ENCODE results near the gene FAM237B. TPM values are rescaled to one million over a fixed set of nuclear protein-coding genes. Genes with fewer than 3 reads are reported as not detected.

Gene FAM237B
- total and polyA plus RNA-seq, 9 of the 15 experiments (the other 6 are each of a cell fraction or from before 2014, with no cell fraction given), result not detected

GRCh38 chr7:90345016-90345415 is 23.9 kb upstream of the FAM237B start:
- no peaks in the 10 kb centered on the region for H3K27me3 ChIP-seq (ENCODE audit: control insufficient read depth in 2 of 2, insufficient read depth in 2 of 2, low read length in 2 of 2)
- no peaks in the 10 kb centered on the region for H4K20me1 ChIP-seq (replicated peaks; ENCODE audit: control insufficient read depth, insufficient read depth, low read length)
- no peaks in the 10 kb centered on the region for H3K9me3 ChIP-seq (replicated peaks; ENCODE audit: control insufficient read depth, insufficient read depth, low read depth, low read length)
- no peak overlapping the region for H3K9ac ChIP-seq (ENCODE audit: insufficient read depth in 1 of 2, low read depth in 2 of 2, low read length in 2 of 2)
- no TSS peak for BruUV-seq (replicated peaks)
- peaks cover 7% of the 10 kb centered on the region; the same call in 1 of the 3 replicates for H3K36me3 ChIP-seq (ENCODE audit: control insufficient read depth, insufficient read depth, low read length)
- POLR2A ChIA-PET, result interaction anchor here (1.1 to 1.6 kb wide), 2 partner anchors 8 to 24 kb away, joined by 4 to 6 read pairs; no protein-coding TSS in a partner anchor
- peak overlapping the region; percentile 98; the same call in 1 of the 2 replicates for H3K4me2 ChIP-seq (ENCODE audit: insufficient read depth, low read length)
- peak overlapping the region; percentile 98 for H2AFZ ChIP-seq (ENCODE audit: low read depth, low read length)
- no peak for ATAC-seq
- H3K4me3 ChIP-seq, result no peak overlapping the region
- peaks cover 36% of the 10 kb centered on the region for H3K79me2 ChIP-seq (ENCODE audit: control insufficient read depth, insufficient read depth, low read length)
- H3K27ac ChIP-seq (ENCODE audit: extremely low read depth, low read depth, low read length), result peak overlapping the region; percentile 95; the same call in 2 of the 3 replicates
- H3K9me1 ChIP-seq (ENCODE audit: control insufficient read depth, insufficient read depth, low read length), result no peaks in the 10 kb centered on the region
- no peak for DNase-seq (ENCODE audit: extremely low read depth in 1 of 4, low spot score in 3 of 4)
- in situ Hi-C loops (cut with MboI), result loop anchor here (5.0 kb wide), 1 partner anchor 57 kb away; the partner anchor contains the start of gene CLDN12
- no peak for FAIRE-seq
- no peak for TF ChIP-seq RBM14 (IDR thresholded peaks at IDR 0.05; ENCODE audit: borderline replicate concordance, insufficient read depth, low read depth, low read length)
- TF ChIP-seq TBL1XR1 (IDR thresholded peaks at IDR 0.05; ENCODE audit: low read length in 2 of 2), result 0 out of 4 replicates have a peak, but pooled peaks of 1 of the 2 experiments have one; percentile 6
- intact Hi-C loops (cut with micrococcal nuclease), result loop anchor here (5.0 kb wide), 1 partner anchor 957 kb away; no protein-coding TSS in a partner anchor
- peaks cover 8 to 14% of the 10 kb centered on the region in 2 experiments; a peak in 3 of 5 replicates for H3K4me1 ChIP-seq (replicated peaks in 1 of 2; ENCODE audit: control insufficient read depth in 2 of 2, insufficient read depth in 2 of 2, low read length in 2 of 2)
- CTCF ChIA-PET (ENCODE audit: low intra/inter-chr PET ratio), result no interaction called here

GRCh38 chr7:90337106-90337505 is 16.0 kb upstream of the FAM237B start:
- ATAC-seq, result no peak
- TF ChIP-seq TCF7L2 (IDR thresholded peaks at IDR 0.05; ENCODE audit: low read depth, low read length), result no peak
- no peak for TF ChIP-seq BCLAF1 (IDR thresholded peaks at IDR 0.05; ENCODE audit: borderline replicate concordance in 1 of 2, control insufficient read depth in 1 of 2, low read depth in 2 of 2, low read length in 1 of 2)
- TF ChIP-seq ZNF280A (IDR thresholded peaks at IDR 0.05; ENCODE audit: low read depth, partially characterized antibody), result no peak
- no peak for TF ChIP-seq TAF1 (IDR thresholded peaks at IDR 0.05; ENCODE audit: control insufficient read depth, extremely low read depth, insufficient read depth, low read length, severe bottlenecking)
- no peak for TF ChIP-seq ZNF253 (CRISPR knock-in tag; conservative IDR thresholded peaks at IDR 0.05)

More at GRCh38 chr7:90337106-90337505, 16.0 kb upstream of the FAM237B start:
- in situ Hi-C loops (cut with MboI) (no loop called here), intact Hi-C loops (cut with micrococcal nuclease) (no loop called here)
- DNase-seq (ENCODE audit: extremely low read depth in 1 of 4, low spot score in 3 of 4), result no peak
- H3K4me1 ChIP-seq (replicated peaks in 1 of 2; ENCODE audit: control insufficient read depth in 2 of 2, insufficient read depth in 2 of 2, low read length in 2 of 2), result no peaks in the 10 kb centered on the region; a peak in 2 of 5 replicates
- no peaks in the 10 kb centered on the region for H3K9me3 ChIP-seq (replicated peaks; ENCODE audit: control insufficient read depth, insufficient read depth, low read depth, low read length)
- H4K20me1 ChIP-seq (replicated peaks; ENCODE audit: control insufficient read depth, insufficient read depth, low read length), result no peaks in the 10 kb centered on the region
- BruUV-seq (replicated peaks), result no TSS peak
- no peaks in the 10 kb centered on the region for H3K36me3 ChIP-seq (ENCODE audit: control insufficient read depth, insufficient read depth, low read length)
- ChIA-PET POLR2A (interaction anchor here (0.7 to 1.0 kb wide), 2 partner anchors 8 to 41 kb away, joined by 4 to 6 read pairs; no protein-coding TSS in a partner anchor), CTCF (ENCODE audit: low intra/inter-chr PET ratio) (no interaction called here)
- H3K27ac ChIP-seq (ENCODE audit: extremely low read depth, low read depth, low read length), result no peak overlapping the region
- H3K79me2 ChIP-seq (ENCODE audit: control insufficient read depth, insufficient read depth, low read length), result no peaks in the 10 kb centered on the region
- no peak overlapping the region for H3K4me2 ChIP-seq (ENCODE audit: insufficient read depth, low read length)
- H3K9ac ChIP-seq (ENCODE audit: insufficient read depth in 1 of 2, low read depth in 2 of 2, low read length in 2 of 2), result no peak overlapping the region
- no peak overlapping the region for H3K4me3 ChIP-seq
- H2AFZ ChIP-seq (ENCODE audit: low read depth, low read length), result no peak overlapping the region
- no peak for FAIRE-seq
- H3K27me3 ChIP-seq (ENCODE audit: control insufficient read depth in 2 of 2, insufficient read depth in 2 of 2, low read length in 2 of 2), result no peaks in the 10 kb centered on the region
- H3K9me1 ChIP-seq (ENCODE audit: control insufficient read depth, insufficient read depth, low read length), result no peaks in the 10 kb centered on the region
